Thyroid gland (tissue), 4 donors: ENCODE results near the gene RPS19.

Experiments used
- CTCF ChIP-seq, 6 experiments: fragments of 200-600 bp in 3 of 6; fragments of 450-650 bp in 3 of 6; sonication (generic) in 3 of 6; IDR thresholded peaks; one replicate each; pipeline ENCODE4 v1.5.1; 2016 to 2019; ENCODE audit warnings: antibody characterized with exemption in 6 of 6, mild to moderate bottlenecking in 2 of 6, inconsistent platforms in 1 of 6, moderate library complexity in 1 of 6
- POLR2A ChIP-seq, 2 donors: fragments of 450-650 bp; IDR thresholded peaks; one replicate each; pipeline ENCODE4 v1.6.1; 2017; ENCODE audit warnings: antibody characterized with exemption in 2 of 2, mild to moderate bottlenecking in 2 of 2, moderate library complexity in 1 of 2

- TF ChIP-seq CTCF (IDR thresholded peaks at IDR 0.05) (no peak), POLR2A (IDR thresholded peaks at IDR 0.05) (no peak)
Measured at GRCh38 chr19:41913538-41914423, 53.7 kb downstream of the RPS19 start.
